Stimulated activated naive CD4-positive, alpha-beta T cell treated with Interleukin-2 at 50 U/mL for 16 hours (primary cell): ENCODE measurements around the gene LRBA.

ENCODE experiments used
- DNase-seq: peaks from one replicate; lab custom pipeline; 2025; lab: John Stamatoyannopoulos, UW

Gene LRBA

GRCh38 chr4:150264595-150265161 is 750.4 kb downstream of the LRBA start:
- no peak for DNase-seq

- DNase-seq: no peak
These were observed 752.5 kb downstream of the LRBA start for GRCh38 chr4:150262611-150263010.

- no peak for DNase-seq
These were observed 753.5 kb downstream of the LRBA start for GRCh38 chr4:150261571-150261970.

- DNase-seq: no peak
These were observed 755.1 kb downstream of the LRBA start for GRCh38 chr4:150259861-150260567.

- DNase-seq: no peak
These were observed 756.5 kb downstream of the LRBA start for GRCh38 chr4:150258569-150258968.

- no peak for DNase-seq
These were observed 758.0 kb downstream of the LRBA start for GRCh38 chr4:150256841-150257730.

- DNase-seq: no peak
These were observed 758.9 kb downstream of the LRBA start for GRCh38 chr4:150256225-150256620.

GRCh38 chr4:150255610-150256224 is 759.4 kb downstream of the LRBA start:
- DNase-seq: no peak

GRCh38 chr4:150253965-150254630 is 761.0 kb downstream of the LRBA start:
- no peak for DNase-seq

- DNase-seq: no peak
These were observed 761.7 kb downstream of the LRBA start for GRCh38 chr4:150253416-150253815.

GRCh38 chr4:150252741-150253140 is 762.3 kb downstream of the LRBA start:
- DNase-seq: no peak

GRCh38 chr4:150252306-150252705 is 762.8 kb downstream of the LRBA start:
- DNase-seq: no peak

- DNase-seq: no peak
These were observed 763.3 kb downstream of the LRBA start for GRCh38 chr4:150251752-150252190.

GRCh38 chr4:150250998-150251651 is 764.0 kb downstream of the LRBA start:
- DNase-seq: no peak

GRCh38 chr4:150250293-150250997 is 764.6 kb downstream of the LRBA start:
- DNase-seq: no peak

GRCh38 chr4:150248181-150248580 is 766.9 kb downstream of the LRBA start:
- no peak for DNase-seq

GRCh38 chr4:150247184-150247583 is 767.9 kb downstream of the LRBA start:
- DNase-seq: no peak

- no peak for DNase-seq
These were observed 770.5 kb downstream of the LRBA start for GRCh38 chr4:150244600-150244999.

- DNase-seq: no peak
These were observed 771.2 kb downstream of the LRBA start for GRCh38 chr4:150243932-150244331.

GRCh38 chr4:150242820-150243458 is 772.1 kb downstream of the LRBA start:
- no peak for DNase-seq
